GM21723 (cell line): Measurements from ENCODE around the gene ACTL10.

ENCODE experiments used
- ATAC-seq: cut with Tn5 transposase; IDR thresholded peaks from one replicate; pipeline ENCODE4 v1.9.1; 2021; ENCODE audit warnings: mild to moderate bottlenecking, moderate library complexity; ENCODE audit not compliant: unreplicated experiment

ACTL10 gene

GRCh38 chr20:33675136-33675959 lies 8.6 kb downstream of the ACTL10 start:
- ATAC-seq, result no peak

DNA sequence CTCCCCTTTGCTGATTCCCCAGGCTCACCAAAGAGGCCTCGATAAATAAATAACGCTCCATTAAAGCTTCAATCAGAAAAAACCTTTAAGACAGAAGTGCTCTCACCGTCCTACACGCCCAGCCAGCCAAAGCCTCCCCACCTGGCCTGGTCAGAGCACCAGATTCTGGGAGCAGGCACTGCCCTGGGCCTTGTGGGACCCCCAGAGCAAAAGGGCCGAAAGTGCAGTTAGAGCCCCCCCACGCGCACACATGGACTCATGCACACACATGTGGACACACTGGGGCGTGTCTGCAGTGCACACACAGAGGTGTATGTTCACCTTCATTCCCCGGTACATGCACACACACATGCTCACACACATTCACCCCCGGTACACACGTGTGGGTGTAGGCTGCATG lies 9.4 kb downstream of the ACTL10 start:
- no peak for ATAC-seq

- ATAC-seq, result no peak
Measured at GRCh38 chr20:33676652-33677645, 10.2 kb downstream of the ACTL10 start.

DNA sequence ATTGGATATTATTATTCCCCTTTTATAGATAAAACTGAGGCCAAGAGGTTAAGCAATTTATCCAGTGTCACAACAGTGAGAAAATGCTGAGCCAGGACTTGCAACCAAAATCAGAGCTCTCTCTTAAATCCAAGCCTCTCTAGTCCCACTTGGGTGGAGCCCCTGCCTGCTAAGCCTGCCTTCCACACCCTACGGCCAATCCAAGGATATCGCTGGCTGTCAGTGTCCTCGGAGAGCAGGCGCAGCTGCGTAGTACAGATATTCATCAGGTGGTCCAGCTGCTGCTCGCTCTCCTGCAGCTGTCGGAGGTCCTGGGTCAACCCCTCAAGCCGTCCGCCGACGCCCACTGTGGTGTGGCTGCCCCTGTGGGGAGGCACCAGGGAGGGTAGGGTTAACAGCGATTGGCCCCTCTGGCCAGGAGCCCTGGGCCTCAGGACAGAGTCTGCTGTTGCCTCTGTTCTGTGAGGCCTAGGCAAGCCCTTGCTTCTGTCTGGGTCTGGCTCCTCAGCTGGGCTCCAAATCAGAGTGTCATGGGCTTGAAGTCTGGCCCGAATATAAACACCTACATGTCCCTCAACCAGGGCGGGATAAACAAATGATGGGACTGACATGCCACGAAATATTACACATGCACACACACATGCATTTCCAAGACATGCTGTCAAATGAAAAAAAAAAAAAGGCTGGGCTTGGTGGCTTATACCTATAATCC lies 11.4 kb downstream of the ACTL10 start:
- ATAC-seq, result no peak

DNA sequence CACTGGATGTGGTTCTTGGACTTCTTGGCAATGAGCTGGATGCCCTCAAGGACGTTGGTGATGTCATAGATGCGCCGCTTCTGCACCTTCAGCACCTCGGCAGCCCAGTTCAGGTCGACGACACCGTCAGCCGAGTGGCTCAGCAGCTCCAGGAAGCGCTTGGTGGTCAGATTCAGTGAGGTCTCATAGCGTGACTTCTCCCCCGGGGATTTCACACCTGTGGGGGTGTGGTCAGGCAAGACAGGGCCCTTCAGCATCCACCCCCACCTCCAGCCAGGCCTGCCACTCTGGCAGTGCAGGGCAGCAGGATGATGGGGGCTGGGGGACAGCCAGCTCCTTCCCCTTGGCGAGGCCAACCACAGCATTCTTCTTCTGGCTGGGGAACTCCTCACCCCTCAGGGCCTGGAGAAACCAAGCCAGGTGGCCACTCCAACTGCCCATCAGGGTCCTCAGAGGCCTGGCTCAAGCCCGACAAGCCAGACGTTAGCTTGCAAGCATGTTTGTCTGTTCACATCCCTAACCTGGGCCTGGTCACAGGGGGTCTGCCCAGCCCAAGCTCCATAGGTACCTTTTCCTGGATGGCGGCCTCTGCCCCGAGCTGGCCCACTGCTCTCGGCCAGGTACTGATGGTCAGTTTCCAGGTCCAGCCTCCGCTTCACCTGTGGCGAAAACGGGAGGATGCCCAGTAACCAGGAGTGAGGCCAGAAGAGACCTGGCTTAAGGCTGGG lies 13.2 kb downstream of the ACTL10 start:
- peak; percentile 53 for ATAC-seq

GRCh38 chr20:33680686-33681085 lies 13.9 kb downstream of the ACTL10 start:
- ATAC-seq, result no peak

- no peak for ATAC-seq
Measured at GRCh38 chr20:33681288-33681687, 14.5 kb downstream of the ACTL10 start.

DNA sequence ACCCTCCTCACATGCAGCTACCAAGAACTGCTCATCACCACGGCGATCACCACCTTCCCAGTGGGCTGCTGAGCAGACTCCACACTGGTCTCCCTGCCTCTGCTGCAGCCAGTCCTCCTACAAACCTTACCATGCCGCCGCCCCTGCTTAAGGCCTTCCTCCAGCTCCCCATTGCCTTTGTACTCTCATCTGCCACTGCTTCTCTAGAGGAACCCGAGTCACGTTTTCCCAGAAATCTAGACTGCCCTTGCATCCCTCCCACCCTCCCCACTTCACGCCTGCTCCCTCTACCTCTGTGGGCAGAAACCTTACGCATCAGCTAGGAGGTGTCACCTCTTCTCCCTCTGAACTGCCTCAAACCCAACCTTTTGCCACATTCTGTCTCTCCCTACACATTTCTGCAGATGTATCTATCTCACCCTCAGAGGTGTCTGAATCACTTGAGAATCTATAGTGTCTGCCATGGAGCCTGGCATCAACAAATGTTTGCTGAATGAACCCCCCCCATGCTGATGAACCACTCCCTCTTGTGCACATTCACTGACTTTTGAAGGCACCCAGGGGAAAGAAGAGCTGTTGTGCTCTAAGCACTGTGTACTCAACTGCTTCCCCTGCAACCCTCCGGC lies 15.1 kb downstream of the ACTL10 start:
- ATAC-seq, result no peak

DNA sequence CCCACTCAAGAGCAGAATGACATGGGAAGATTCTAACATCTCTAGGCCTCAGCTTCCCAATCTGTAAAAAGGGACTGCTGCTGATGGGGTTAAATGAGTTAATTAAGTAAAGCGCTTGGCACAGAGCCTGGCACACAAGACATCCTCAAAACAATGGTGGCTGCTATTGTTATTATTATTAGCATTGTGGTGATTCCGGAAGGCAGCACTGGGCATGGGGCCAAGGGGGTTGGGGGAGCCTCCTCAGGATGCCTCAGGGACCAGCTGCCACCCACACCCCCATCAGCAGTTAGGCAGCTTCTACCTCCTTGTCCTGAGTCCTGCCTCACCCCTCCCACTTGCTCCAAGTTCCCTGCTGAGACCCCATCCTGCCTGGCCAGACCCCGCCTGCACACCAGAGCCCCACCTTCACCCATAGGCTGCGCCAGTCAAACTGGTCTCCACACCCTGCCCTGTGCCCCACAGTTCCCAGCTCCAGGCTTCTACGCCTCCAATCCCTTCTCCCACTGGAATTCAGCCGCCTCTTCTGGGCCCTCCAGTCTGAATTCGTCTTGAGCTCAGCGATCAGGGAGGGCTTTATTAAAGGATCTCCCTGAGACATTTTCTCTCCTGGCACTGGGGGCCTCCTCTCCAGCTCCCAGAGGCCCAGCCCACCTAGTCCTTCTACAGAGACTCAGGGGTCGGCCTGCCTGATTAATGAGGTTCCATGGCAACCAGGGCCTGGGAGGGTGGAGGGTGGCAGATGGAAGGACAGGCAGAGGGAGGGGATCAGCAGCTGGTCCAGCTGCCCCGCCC lies 18.0 kb downstream of the ACTL10 start:
- no peak for ATAC-seq

DNA sequence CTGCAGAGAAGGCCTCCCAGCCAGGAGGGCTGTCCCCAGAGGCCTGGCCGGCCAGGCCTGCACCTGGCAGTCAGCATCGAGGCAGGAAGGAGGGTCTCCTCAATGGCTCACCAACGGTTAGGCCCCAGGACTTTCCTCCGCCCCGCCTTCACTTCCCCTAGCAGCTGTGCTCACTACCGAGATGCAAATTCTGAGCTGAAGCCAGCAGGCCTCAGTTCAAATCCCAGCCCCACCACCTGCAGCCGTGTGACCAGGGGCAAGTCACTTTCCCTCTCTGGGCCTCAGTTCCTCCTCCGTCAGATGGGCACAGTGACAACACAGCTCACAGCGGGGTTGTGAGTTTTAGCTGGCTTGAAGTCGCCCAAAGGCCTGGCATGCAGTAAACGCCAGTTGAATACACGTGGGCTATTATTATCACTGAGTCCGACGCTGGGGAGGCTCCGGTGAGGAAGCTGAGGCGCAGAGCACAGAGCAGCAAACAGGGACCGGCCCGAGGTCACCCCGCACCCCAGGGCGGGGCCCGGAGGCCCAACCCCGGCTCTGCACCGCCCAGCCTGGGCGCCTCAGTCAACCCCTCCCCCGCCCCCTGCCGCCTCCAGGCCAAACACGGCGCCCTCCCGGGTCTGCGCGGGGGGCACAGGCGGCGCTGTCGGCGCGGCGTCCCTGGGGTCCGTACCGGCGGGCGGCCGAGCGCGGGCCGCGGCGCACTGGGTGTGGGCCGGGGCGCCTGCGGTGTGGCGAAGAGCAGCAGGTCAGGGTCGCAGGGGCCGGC lies 18.8 kb downstream of the ACTL10 start:
- ATAC-seq, result peak; percentile 47

- ATAC-seq, result peak; percentile 72
Measured at GRCh38 chr20:33686100-33686983, 19.6 kb downstream of the ACTL10 start, which contains the start of gene E2F1. Gene E2F1, minus strand, starts transcription at chr20:33686385. Its CDS starts 121 bp downstream, at chr20:33686264.

DNA sequence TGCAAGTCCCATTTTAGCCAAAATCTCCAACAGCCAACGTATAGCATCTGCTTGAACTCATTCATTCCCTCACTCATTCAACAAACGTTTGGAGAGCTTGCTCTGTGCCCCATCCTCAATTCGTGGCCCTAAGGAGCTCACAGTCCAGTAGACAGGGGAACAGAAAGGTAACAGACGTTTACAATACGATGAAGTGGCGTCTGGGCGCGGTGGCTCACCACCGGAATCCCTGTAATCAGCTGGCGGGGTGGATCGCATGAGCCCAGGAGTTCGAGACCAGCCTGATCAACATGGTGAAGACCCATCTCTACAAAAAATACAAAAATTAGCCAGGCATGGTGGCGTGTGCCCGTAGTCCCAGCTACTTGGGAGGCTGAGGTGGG lies 20.2 kb downstream of the ACTL10 start:
- ATAC-seq, result no peak

DNA sequence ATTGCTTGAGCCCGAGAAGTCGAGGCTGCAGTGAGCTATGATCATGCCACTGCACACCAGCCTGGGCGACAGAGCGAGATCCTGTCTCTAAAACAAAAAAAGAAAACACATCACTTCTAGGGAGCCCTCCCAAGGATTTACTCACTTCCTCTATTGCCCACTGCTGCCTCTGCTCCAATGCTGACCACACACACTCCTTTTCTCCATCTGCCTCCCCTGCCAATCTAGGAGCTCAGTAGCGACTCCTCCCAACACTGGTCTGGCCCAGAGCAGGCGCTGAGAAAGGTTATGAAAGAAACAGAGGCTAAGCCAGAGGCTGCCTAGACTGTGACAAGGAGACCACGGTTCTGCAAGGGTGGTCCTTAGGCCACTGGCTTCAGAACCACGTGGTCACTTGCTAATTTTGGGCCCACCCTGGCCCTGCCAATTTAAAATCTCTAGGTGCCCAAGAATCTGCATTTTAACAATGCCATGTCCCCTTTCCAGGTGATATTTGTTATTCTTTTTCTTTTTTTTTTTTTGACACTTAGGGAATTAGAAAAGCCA lies 20.7 kb downstream of the ACTL10 start:
- ATAC-seq, result no peak

- ATAC-seq, result no peak
Measured at GRCh38 chr20:33687993-33688937, 21.5 kb downstream of the ACTL10 start.

- ATAC-seq, result no peak
Measured at GRCh38 chr20:33688938-33689424, 22.2 kb downstream of the ACTL10 start.

DNA sequence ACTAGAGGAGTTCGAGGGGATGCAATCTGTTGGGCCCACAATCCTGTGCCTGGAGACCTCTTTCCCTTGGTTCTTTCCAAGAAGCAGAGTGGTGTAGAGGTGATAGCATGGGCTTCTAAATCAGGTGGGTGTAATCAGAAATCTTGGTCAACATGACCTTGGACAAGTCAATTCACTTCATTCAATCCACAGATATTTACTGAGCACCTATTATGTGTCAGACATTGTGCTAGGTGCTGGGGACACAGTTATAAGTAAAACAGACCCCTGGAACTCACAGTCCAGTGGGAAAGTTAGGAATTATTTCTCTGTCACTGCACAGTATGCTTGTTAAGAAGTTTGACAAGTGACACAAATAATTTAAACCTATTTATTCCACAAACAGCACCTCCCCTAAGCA lies 22.8 kb downstream of the ACTL10 start:
- ATAC-seq, result no peak
